ENCODE measurements around the gene CNTNAP2.
"Not testable (repeated sequence)": the region's sequence is repeated elsewhere in the genome, so short reads cannot be mapped to it uniquely, and the experiment has no call there.

The CNTNAP2 gene

DNA sequence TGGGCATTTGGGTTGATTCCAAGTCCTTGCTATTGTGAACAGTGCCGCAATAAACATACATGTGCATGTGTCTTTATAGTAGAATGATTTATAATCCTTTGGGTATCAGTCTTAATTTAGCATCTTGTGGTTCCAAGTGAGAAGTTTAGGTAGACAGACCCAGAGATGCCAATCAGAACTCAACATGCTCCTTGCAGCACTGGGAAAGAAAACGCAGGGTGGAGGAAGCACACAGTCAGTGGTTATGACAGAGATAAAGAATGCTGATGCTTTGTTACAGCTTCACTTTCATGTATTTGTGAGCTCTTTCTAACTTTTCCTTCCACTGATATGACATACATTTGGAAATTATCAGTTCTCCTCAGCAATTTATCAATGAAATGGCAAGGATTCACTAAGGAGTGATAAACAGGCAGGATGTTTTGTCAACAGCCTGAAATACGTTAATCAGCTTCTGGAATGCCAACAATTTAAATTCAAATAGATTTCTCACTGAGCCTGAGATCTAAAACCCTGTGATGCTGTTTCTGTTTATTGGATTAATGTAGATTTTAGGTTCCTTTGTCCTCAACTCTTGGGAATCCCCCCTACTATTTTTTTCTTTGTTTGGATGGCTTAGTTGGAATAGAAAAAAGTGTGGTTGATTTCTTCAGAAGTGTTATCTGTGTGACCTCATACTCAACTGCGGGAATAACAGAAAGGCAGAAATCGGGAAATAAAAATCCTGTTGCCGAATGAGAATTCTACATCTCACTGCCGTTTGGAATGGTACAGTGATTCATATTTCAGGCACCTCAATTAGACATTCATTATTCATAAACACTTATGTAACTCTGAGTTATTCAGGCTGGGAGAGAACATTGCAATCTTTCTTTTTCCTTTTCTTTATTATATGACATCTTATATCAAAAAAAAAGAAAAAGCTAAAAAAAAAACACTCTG is 675.0 kb downstream of the CNTNAP2 start:
- DNase-seq, result no peak

DNA sequence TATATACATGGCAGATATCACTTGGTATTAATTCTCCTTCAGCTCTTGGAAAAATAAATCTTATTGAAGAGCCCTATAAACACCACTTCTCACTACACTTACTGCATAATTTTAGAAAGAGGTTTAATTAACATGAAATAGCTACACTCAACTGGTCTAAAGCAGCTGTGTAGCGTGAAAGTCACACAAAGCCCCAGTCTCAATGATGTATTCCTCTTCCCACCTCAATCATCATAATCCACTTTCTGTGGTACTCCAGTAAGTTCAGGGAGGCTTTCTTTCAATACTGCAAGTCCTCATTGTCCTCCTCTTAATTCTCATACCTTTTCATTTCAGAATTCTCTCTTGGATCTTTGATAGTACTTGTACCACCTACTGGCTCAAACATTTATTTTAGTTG is 688.0 kb downstream of the CNTNAP2 start:
- no peak for DNase-seq

DNA sequence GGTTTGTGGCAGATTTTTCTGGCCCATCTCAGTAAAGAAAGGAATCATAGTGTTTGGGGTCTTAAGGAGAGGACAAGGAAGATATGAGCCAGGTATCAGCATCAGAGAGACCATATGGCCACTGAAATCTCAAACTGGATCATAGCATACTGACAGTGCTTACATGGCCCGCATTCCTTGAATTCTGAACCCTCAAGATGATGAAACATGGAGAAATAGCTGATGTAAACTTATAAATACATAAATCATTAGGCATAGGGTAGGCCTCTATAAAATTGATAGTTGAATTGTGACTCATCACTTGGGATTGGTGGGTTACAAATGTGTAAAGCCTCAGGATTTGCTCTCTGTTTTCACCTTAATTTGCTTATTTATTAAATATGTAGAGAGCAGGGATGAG is 688.5 kb downstream of the CNTNAP2 start:
- DNase-seq, result no peak

GRCh38 chr7:146826329-146826728 is 709.7 kb downstream of the CNTNAP2 start:
- no peak for DNase-seq

- DNase-seq, result no peak
These were observed 714.1 kb downstream of the CNTNAP2 start for GRCh38 chr7:146830686-146831085.

GRCh38 chr7:146831875-146832274 is 715.3 kb downstream of the CNTNAP2 start:
- no peak for DNase-seq

GRCh38 chr7:146844405-146844804 is 727.8 kb downstream of the CNTNAP2 start:
- no peak for DNase-seq

DNA sequence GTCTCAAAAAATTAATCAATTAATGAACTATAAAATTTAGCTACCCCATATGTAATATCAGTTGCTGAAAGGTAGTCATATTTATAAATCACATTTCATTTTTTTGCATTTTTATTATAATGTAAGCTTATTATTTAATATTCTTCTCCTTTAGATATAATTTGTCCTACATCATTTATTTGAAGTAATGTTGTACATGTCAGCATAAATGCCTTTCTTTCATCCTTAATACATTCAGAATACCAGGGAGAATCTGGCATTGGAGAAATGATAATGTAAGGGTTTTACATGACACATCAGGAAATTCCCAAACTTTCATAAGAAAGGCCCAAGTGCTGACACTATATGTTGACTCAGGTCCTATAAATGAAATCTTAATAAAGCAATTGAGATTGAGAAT is 742.1 kb downstream of the CNTNAP2 start:
- DNase-seq, result no peak

- no peak for DNase-seq
These were observed 745.1 kb downstream of the CNTNAP2 start for GRCh38 chr7:146861701-146862100.

GRCh38 chr7:146862415-146862814 is 745.8 kb downstream of the CNTNAP2 start:
- DNase-seq, result no peak

DNA sequence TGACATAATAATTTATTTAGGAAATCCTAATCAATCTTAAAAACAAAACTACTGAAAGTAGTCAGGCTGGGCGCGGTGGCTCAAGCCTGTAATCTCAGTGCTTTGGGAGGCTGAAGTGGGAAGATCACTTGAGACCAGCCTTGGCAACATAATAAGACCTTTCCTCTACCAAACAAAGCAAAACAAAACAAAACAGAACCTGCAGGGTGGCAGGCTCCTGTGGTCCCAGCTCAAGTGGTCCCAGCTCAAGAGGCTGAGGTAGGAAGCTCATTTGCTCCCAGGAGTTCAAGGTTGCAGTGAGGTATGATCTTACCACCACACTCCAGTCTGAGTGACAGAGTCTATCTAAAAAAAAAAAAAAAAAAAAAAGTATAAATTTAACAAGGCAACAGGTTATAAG is 748.0 kb downstream of the CNTNAP2 start:
- DNase-seq, result no peak

- no peak for DNase-seq
These were observed 749.1 kb downstream of the CNTNAP2 start for GRCh38 chr7:146865696-146866095.

DNA sequence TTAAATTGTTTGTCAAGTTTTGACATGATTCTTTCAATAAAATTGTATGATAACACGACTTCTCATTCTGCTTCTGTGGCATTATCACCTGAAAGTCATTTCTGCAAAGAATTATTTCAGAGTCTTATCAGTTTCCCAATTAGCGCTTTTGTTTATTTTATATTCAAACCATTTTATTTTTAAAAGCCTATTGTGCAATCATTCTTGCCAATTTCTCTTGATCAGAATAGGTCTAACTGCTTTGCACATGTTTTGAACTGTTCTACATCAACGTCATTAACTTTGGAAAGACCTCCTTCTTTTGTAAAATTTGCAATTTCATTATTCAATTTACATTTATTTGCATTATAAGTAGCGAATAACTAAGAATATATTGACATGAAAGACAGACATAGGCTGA is 758.1 kb downstream of the CNTNAP2 start:
- DNase-seq, result no peak

- no peak for DNase-seq
These were observed 758.7 kb downstream of the CNTNAP2 start for GRCh38 chr7:146875237-146875785.

GRCh38 chr7:146875981-146876380 is 759.4 kb downstream of the CNTNAP2 start:
- DNase-seq, result no peak

- no peak for DNase-seq
These were observed 759.8 kb downstream of the CNTNAP2 start for GRCh38 chr7:146876411-146876810.

DNA sequence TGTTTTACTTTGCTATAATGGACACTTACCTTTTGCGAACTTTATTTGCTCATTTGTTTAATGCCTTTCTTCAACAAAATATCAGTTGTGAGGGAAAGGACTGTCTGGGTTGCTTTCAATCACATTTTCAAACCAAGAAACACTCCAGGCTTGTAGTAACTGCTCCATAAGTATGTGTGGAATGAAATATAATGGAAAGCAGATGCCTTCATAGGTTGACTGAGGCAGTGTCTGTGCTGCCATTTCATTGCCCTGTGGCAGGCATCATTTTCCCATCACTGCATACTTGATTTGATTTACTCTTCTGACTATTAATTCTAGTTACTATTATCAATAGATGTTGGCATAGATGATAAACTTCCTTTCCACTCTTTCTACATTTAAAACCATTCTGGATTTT is 762.3 kb downstream of the CNTNAP2 start:
- DNase-seq, result no peak

DNA sequence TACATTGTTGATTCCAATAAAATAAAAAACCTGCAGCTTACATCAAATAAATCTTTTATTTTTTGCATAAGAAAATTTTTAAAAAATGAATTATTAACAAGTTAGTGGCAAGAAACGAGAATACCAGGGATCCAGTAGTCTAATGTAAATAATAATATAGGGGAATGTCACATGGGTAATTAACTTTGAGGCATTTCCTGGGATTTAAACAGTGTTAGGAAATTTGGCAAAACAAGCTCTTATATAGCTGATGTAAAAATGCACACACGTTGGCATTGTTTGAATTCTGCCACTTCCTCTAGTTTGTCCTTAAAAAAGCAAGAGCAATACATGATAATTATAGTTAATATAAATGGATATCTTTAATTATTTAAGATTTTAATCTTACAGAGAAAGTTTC is 768.6 kb downstream of the CNTNAP2 start:
- DNase-seq, result no peak

DNA sequence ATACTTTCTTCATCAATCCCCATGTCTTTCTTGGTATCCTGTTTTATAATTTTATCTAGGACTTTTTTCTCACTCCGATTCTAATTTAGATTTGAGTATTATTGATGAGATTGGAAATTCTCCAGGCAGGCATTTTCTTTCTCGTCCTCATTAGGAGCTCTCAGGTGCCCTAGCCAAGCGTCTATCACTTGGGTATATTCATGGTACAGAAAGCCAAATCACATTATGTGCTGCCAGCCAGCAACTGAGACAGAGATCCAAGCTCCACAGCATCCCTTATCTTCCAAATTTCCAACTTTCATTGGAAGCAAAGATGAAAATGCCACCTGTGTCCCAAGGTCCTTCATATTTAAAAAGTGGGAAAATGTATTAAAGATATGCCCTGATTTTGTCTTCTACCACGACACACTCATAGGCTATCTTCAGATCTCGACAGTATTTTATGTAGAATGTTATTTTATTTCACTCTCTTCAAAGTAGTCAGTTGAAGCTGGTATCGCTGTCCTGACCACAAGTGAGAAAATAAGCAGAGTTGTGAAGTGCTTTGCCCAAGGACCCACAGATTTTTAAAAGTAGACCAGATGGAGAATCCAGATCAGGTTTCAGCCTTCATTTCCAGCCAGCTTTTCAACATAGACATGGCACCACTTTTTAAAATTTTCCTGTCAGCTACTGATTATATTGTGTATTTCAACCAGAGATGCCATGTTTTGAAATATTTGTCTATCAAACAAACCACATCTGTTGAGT is 773.4 kb downstream of the CNTNAP2 start:
- DNase-seq, result no peak

DNA sequence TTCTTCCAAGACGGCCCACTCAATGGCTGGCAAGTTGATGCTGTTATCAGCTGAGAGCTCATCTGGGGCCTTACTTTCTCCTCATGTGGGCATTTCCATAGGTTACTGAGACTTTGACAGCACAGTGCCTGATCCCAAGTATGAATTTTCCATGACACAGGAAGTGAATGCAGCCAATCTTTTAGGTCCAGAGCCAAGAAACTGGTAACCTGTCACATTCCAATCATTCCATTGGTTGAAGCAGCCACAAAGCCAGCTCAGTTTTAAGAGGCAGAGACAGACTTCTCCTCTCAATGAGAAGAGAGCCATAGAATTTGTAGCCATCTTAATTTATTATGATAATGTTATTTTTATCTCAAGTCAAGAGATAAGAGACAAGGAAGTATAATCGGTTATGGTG is 775.5 kb downstream of the CNTNAP2 start:
- DNase-seq, result no peak

DNA sequence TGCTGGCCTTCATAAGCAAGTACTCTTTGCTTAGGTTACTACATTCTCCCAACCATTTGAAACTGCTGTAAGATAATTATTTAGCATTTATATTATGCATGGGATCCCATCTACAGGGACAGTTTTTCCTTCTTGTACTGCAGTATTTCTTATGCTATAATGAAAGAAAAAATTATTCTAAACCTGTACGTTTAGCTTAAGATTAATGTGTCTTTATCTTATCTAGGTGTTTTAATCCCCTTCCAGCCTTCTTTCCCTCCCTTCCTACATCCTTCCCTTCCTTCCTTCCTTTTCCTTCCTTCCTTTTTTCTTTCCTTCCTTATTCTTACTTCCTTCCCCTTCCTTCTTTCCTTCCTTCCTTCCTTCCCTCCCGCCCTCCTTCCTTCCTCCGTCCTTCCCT is 778.3 kb downstream of the CNTNAP2 start:
- no peak for DNase-seq

DNA sequence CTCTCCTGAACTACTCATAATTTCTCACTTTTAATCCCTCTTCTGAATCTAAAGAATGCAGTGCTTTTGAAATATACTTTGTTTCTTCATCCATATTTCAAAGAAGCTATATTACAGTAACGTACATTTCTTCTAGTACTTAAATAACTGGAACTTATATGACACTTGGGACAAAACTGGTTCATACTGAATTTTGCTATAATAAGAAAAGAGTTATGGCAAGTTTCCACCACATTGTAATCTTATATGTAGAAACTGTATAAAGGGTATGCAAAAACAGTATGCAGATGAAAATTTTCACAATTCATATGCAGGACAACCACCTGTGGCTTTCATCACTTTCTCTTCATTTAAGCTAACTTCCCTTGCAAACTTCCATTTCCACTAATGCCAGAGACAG is 785.7 kb downstream of the CNTNAP2 start:
- no peak for DNase-seq

DNA sequence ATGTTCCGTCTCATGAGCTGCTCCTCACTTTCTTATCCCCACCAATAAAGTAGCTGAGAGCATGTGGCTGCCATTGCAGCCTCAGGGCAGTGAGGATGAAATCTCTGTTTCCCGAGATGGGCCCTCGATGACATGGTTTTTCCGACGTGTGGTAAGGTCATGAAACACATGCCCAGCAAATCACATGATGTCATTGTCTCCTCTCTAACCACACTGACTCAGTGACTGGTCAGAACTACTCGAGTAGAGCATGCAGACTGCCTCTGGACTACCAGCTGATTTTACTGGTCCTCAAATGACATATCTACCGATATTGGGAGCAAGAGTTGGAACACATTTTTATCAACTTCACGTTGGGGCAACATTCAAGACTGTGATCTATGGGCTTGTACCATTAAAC is 786.1 kb downstream of the CNTNAP2 start:
- DNase-seq, result no peak

- DNase-seq, result not testable (repeated sequence)
These were observed 789.1 kb downstream of the CNTNAP2 start for GRCh38 chr7:146905746-146906145.
